ENCODE data around the gene PELI2. TPM values are rescaled to one million over a fixed set of nuclear protein-coding genes. Genes with fewer than 3 reads are reported as not detected.

Gene PELI2
- total and polyA plus RNA-seq, 8 donors = 10.3 to 15.0 (median 11.6) TPM

GRCh38 chr14:56262530-56262929 lies 144.3 kb downstream of the PELI2 start:
- H3K36me3 ChIP-seq = no peaks in the 10 kb centered on the region
- DNase-seq (no peak), ATAC-seq (no peak)
- no peaks in the 10 kb centered on the region for H3K27me3 ChIP-seq
- H3K27ac ChIP-seq = no peak overlapping the region
- no peak overlapping the region for H3K4me3 ChIP-seq
- no peaks in the 10 kb centered on the region for H3K4me1 ChIP-seq
- no peak for TF ChIP-seq CTCF (IDR thresholded peaks at IDR 0.05)
- intact Hi-C loops (cut with DNase I) = no loop called here
- peaks cover 0 to 5% of the 10 kb centered on the region in 2 donors for H3K9me3 ChIP-seq

DNA sequence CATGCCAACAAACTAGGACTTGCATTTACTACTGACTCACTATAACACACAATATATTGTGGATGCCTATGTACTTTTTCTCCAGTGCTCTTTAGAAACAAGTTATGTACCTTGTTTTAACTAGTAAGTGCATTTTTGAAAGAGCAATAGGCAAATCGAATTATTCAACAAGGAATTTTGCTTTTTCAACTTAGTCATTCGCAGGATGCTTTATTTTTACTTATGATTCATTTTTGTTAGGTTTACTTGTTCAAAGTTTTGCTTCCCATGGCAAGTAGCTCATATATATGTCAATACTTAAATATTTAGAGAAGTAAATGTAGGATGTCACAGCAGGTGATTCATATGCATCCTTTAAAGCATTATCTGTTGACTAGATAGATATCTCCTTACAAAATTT lies 149.8 kb downstream of the PELI2 start:
- Histone ChIP-seq H3K4me3 (no peak overlapping the region), H3K27ac (no peak overlapping the region), H3K4me1 (no peaks in the 10 kb centered on the region), H3K9me3 (no peaks in the 10 kb centered on the region), H3K27me3 (no peaks in the 10 kb centered on the region), H3K36me3 (no peaks in the 10 kb centered on the region)
- intact Hi-C loops (cut with DNase I) = no loop called here
- ATAC-seq (no peak), DNase-seq (no peak)
- no peak for TF ChIP-seq CTCF (IDR thresholded peaks at IDR 0.05)

- Histone ChIP-seq H3K36me3 (no peaks in the 10 kb centered on the region), H3K27ac (no peak overlapping the region), H3K4me1 (no peaks in the 10 kb centered on the region), H3K4me3 (no peak overlapping the region), H3K9me3 (no peaks in the 10 kb centered on the region), H3K27me3 (no peaks in the 10 kb centered on the region)
- intact Hi-C loops (cut with DNase I) = no loop called here
- ATAC-seq (no peak), DNase-seq (no peak)
- no peak for TF ChIP-seq CTCF (IDR thresholded peaks at IDR 0.05)
Observed at GRCh38 chr14:56268673-56269072, 150.5 kb downstream of the PELI2 start.

- no peak overlapping the region for H3K4me3 ChIP-seq
- no peaks in the 10 kb centered on the region for H3K9me3 ChIP-seq
- TF ChIP-seq CTCF (IDR thresholded peaks at IDR 0.05) = no peak
- no peaks in the 10 kb centered on the region for H3K27me3 ChIP-seq
- no peaks in the 10 kb centered on the region for H3K36me3 ChIP-seq
- no peak overlapping the region for H3K27ac ChIP-seq
- intact Hi-C loops (cut with DNase I) = no loop called here
- DNase-seq (no peak), ATAC-seq (no peak)
- no peaks in the 10 kb centered on the region for H3K4me1 ChIP-seq
Observed at GRCh38 chr14:56270921-56271320, 152.7 kb downstream of the PELI2 start.

- H3K27me3 ChIP-seq = no peaks in the 10 kb centered on the region
- no peaks in the 10 kb centered on the region for H3K9me3 ChIP-seq
- no peaks in the 10 kb centered on the region for H3K36me3 ChIP-seq
- DNase-seq (no peak), ATAC-seq (no peak)
- intact Hi-C loops (cut with DNase I) = no loop called here
- no peak overlapping the region for H3K4me3 ChIP-seq
- H3K4me1 ChIP-seq = no peaks in the 10 kb centered on the region
- no peak overlapping the region for H3K27ac ChIP-seq
- TF ChIP-seq CTCF (IDR thresholded peaks at IDR 0.05) = no peak
Observed at GRCh38 chr14:56271970-56272369, 153.8 kb downstream of the PELI2 start.
